GM18907 (cell line): ENCODE results near the gene FRYL.
"Not testable (repeated sequence)": the region's sequence is repeated elsewhere in the genome, so short reads cannot be mapped to it uniquely, and the experiment has no call there.

Source experiments
- ATAC-seq: cut with Tn5 transposase; IDR thresholded peaks from one replicate; pipeline ENCODE4 v1.9.1; 2021; ENCODE audit warnings: mild to moderate bottlenecking, moderate library complexity; ENCODE audit not compliant: unreplicated experiment

The FRYL gene

DNA sequence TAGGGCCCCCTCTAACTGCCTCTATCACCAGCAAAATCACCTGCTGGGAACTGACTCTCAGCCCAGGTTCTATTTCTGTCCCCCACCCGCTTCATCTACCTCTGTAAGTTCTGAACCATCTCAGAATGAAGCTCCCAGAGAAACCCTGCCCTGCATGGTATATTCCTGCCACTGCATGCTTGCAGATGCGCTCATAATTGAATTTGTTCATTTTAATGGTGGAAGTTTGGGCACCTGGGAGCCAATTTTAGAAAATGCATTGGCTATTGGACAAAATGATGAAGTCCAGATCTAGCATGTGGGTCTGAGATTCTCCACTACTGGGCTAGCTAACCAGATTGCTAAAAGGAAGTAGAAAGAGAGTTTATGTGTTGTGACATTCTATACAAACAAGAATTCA is 325.5 kb downstream of the FRYL start:
- no peak for ATAC-seq

DNA sequence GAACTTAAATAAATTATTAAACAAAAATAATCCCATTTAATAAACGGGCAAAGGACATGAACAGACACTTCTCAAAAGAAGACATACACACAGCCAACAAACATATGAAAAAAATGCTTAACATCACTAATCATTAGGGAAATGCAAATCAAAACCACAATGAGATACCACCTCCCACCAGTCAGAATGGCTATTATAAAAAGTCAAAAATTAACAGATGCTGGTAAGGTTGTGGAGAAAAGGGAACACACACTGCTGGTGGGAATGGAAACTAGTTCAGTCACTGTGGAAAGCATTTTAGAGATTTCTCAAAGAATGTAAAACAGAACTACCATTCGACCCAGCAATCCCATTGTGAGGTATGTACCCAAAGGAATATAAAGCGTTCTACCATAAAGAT is 328.4 kb downstream of the FRYL start:
- not testable (repeated sequence) for ATAC-seq

DNA sequence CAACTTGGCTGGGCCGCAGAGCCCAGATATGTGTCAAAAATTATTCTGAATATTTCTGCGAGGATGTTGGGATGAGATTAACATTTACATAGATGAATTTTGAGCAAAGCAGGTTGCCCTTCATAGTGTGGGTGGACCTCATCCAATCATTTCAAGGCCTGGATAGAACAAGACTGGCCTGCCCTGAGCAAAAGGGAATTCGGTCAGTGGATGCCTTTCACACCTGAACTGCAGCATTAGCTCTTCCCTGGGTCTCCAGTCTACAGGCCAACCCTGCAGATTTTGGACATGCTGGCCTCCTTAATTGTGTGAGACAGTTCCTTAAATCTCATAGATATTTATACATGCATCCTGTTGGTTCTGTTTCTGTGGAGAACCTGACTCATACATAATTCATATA is 329.3 kb downstream of the FRYL start:
- ATAC-seq, result no peak

DNA sequence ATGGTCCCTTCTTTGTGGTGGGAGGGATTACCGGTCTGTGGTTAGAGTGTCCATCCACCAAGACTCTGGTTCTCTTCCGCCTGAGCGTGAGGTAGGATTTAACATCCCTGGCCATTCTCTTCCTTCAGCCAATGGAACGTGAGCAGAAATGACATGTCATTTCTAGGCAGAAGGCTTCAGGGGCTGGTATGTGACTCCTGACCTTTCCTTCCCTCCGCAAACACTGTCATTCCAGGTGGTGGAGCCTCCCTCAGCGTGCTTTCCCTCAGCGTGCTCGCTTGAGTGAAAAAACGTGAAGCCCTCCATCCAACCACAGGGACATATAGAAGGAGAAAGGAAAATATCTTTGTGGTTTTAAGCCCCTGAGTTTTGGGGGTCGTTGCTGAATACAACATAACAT is 330.9 kb downstream of the FRYL start:
- no peak for ATAC-seq
